ENCODE data around the gene PROM1.

DNA sequence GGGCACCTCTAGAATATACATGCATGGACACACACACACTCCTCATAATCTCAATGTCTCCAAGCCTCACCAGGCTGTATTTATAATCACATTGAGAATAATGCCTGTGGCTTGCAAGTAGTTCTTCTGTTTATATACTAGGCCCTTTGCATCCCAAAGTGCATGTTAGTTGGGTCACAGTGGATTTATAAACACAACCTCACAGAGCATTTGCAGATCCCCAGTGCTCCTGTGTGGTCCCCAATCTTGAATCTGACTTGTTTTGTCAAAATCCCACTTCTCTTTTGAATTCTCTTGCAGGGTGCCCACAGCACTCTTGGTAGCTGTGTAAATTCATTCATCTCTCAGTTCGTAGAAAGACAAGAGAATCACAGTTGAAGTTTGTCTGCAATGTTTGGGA lies 49.6 kb upstream of the PROM1 start:
- no peak for TF ChIP-seq POLR2A (IDR thresholded peaks at IDR 0.05; ENCODE audit: control extremely low read depth in 1 of 2, low read depth in 2 of 2, low read length in 2 of 2)
- no peak for TF ChIP-seq POLR2AphosphoS5 (IDR thresholded peaks at IDR 0.05; ENCODE audit: low read depth, low read length)
- no peak for TF ChIP-seq BACH1 (IDR thresholded peaks at IDR 0.05; ENCODE audit: low read length)
- no peak for TF ChIP-seq KDM1A (IDR thresholded peaks at IDR 0.05; ENCODE audit: borderline replicate concordance, low read length)
- no peak for TF ChIP-seq EP300 (IDR thresholded peaks at IDR 0.05; ENCODE audit: borderline replicate concordance in 1 of 2, low read depth in 2 of 2, low read length in 2 of 2)
- TF ChIP-seq CEBPB (IDR thresholded peaks at IDR 0.05; ENCODE audit: low read depth, low read length): no peak
- no peak for TF ChIP-seq ASH2L (IDR thresholded peaks at IDR 0.05; ENCODE audit: low read length)
- TF ChIP-seq, protein P1, sequence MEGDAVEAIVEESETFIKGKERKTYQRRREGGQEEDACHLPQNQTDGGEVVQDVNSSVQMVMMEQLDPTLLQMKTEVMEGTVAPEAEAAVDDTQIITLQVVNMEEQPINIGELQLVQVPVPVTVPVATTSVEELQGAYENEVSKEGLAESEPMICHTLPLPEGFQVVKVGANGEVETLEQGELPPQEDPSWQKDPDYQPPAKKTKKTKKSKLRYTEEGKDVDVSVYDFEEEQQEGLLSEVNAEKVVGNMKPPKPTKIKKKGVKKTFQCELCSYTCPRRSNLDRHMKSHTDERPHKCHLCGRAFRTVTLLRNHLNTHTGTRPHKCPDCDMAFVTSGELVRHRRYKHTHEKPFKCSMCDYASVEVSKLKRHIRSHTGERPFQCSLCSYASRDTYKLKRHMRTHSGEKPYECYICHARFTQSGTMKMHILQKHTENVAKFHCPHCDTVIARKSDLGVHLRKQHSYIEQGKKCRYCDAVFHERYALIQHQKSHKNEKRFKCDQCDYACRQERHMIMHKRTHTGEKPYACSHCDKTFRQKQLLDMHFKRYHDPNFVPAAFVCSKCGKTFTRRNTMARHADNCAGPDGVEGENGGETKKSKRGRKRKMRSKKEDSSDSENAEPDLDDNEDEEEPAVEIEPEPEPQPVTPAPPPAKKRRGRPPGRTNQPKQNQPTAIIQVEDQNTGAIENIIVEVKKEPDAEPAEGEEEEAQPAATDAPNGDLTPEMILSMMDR (IDR thresholded peaks at IDR 0.05; ENCODE audit: control extremely low read depth in 1 of 3, insufficient read depth in 1 of 3, low read depth in 1 of 3, low read length in 3 of 3): no peak
- TF ChIP-seq JUN (IDR thresholded peaks at IDR 0.05; ENCODE audit: low read depth, low read length): no peak
- no peak for TF ChIP-seq ZNF274 (IDR thresholded peaks at IDR 0.05; ENCODE audit: borderline replicate concordance, extremely low read depth, low read length)

Measured in H1 (cell line).